ENCODE measurements around the gene OBSCN.
"Not testable (repeated sequence)": the region's sequence is repeated elsewhere in the genome, so short reads cannot be mapped to it uniquely, and the experiment has no call there.

OBSCN gene

DNA sequence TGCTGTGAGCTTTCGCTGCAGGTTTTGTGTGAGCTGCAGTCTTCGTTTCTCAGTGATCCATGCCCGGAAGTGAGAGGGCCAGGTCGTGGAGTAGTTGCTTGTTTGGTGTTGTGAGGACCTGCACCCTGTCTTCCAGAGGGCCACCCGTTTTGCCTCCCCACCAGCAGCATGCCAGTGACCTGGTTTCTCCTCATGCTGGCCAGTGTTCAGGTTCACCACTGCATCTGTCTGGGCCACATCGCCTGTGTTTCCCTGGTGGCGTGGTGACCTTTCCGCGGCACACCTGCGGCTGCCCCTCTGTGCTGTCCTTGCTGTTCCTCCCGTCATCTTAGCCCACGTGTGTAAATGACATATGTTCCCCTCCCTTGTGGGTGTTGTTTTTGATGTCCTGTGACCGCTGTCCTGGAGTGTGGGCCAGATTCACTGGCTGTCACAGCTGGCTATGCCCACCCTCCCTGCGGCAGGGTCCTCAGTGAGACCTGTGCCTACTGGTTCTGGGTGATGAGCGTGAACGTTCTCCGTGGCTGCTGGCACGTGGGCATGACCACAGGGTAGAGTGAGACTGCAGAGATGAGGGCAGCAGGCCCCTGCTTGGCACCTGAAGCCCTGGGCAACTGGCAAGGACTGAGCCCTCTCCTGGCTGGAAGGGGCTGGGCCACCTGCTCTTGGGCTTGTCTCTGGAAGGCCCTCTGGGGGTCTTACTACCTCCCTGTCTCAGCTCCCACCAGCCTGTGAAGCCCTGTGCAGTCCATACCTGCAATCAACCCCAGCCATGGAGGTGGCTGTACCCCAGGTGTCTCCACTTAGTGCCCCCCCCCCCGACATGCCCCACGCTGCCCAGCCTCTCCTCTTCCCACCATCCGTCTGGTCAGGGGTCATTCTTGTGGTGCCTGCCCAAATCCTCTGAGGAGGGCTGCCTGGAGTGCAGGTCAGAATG is 35.0 kb upstream of the OBSCN start:
- DNase-seq (ENCODE audit: low spot score): no peak

DNA sequence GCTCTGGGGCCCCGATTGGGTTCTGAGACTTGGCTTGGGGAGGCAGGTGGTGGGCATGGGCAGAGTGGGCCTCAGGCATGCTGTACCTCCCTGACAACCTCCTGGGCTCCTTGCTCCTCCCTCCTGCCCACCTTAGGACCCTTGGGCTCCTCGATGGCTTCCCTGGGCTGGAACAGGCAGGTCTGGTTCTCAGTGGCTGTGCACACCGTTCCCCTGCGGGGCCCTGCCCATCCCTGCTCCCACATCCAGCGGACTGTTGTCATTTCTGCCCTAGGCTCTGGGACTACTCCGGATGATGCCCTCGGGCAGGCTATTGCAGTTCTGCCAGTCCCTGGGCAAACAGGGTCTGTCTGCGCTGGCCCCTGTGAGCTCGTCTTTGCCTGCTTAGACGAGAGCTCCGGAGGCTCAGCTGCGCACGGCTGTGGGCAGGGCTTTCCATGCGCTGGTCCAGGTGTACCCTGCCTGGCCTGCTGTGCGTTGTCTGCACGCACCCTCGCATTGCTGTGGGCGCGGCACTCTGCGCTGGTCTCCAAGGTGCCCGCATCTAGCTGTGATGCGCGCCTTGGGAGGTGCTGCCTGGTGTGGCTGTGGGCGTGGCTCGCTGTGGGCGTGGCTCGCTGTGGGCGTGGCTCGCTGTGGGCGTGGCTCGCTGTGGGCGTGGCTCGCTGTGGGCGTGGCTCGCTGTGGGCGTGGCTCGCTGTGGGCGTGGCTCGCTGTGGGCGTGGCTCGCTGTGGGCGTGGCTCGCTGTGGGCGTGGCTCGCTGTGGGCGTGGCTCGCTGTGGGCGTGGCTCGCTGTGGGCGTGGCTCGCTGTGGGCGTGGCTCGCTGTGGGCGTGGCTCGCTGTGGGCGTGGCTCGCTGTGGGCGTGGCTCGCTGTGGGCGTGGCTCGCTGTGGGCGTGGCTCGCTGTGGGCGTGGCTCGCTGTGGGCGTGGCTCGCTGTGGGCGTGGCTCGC is 34.0 kb upstream of the OBSCN start:
- not testable (repeated sequence) for DNase-seq (ENCODE audit: low spot score)

GRCh38 chr1:228174482-228175315 is 33.1 kb upstream of the OBSCN start:
- no peak for DNase-seq (ENCODE audit: low spot score)

DNA sequence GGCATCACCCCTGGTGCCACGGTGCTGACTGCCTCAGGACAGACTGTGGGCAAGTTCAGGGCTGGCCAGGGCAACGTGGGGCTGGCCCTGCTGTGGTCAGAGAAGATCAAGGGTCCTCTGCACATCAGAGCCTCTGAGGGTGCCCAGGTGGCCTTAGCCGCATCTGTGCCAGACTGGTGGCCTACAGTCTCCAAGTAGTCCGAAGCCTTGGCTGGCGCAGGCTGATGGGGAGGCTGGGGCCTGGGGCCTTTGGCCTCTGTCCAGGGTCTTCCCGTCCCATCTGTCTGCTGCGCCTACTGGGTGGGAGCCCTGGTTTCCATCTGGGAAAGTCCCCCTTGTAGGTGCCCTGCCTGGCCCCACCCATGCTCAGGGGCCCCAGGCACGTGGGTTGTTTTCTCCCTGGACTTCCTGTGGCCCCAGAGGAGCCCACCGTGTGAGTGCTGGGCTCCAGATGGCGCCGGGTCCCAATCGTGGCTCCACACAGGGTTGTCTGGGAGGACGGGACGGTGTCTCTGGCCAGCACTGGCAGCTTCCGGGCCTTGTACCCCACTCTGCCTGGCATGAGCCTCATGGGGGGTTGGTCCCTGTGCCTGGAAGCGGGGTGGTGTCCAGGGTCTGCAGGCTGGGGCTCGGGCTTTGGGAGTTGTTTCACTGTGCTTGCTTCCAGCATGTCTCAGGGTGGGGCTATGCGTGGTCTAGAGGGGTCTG is 32.4 kb upstream of the OBSCN start:
- DNase-seq (ENCODE audit: low spot score): no peak

DNA sequence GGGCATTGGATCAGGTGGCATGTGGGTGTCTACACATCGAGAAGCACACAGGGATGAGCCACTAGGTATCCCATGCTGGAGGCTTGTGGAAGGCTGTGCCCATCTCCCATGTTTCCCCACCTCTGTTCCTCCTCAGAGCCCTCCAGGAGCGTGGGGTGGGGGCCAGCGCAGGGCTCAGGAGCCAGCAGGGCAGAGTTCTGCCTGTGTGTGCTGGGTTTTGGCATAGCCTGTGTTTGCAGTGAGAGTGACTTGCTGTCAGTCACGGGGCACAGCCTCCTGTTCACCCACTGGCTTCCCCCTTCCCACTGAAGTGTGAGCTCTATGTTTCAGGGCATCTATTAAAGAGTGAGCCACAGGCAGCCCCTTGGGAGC is 31.8 kb upstream of the OBSCN start:
- DNase-seq (ENCODE audit: low spot score): no peak

- DNase-seq (ENCODE audit: low spot score): no peak
Observed at GRCh38 chr1:228176461-228177182, 31.2 kb upstream of the OBSCN start.

DNA sequence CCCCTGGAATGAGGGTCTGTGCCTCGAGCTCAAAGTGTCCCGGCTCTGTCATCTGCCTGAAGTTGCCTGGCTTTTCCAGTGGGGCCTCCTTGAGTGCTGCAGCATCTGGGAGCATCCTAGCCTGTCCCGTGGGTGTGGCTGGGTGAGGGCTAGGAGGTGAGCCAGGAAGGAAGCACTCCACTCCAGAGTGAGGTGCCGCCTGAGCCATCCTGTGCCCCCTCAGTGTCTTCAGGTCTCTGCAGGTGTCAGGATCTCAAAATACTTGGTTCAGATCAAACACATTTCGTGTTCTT is 30.7 kb upstream of the OBSCN start:
- no peak for DNase-seq (ENCODE audit: low spot score)

DNA sequence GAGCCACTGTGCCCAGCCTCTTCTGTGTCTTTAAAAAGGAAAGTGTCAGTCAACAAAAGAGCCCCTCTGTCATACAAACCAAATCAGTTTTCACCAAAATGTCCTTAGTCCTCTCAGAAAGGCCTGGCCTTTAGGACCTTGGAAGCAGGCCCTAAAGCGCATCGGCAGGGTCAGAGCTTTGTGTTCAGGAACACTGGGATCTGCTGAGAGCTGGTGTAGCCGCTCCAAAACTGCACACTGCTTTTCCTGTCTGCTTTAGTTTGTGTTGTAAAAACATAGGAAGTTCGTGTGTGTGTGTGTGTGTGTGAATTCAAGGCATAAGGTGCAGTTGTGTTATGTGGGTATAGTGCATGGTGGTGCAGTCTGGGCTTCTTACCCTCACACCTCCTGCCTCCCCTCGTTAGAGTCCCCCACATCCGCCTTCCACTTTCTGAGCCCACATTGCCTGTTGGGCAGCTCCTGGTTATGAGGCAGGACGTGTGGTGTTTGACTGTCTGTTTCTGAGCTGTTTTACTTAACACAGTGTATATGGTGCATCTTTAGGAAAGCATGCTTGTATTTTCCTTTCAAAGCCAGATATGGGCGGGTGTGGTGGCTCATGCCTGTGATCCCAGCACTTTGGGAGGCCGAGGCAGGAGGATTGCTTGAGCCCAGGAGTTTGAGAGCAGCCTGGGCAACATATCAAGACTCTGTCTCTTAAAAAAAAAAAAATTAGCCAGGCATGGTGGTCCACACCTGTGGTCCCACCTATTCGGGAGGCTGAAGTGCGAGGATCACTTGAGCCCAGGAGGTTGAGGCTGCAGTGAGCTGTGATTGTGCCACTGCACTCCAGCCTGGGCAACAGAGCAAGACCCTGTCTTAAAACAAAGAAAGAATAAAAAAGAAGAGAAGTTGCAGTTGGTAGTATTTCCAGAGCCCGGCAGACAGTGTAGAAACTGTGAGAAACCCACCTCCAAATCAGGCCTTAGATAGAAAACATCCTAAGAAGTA is 29.8 kb upstream of the OBSCN start:
- no peak for DNase-seq (ENCODE audit: low spot score)

DNA sequence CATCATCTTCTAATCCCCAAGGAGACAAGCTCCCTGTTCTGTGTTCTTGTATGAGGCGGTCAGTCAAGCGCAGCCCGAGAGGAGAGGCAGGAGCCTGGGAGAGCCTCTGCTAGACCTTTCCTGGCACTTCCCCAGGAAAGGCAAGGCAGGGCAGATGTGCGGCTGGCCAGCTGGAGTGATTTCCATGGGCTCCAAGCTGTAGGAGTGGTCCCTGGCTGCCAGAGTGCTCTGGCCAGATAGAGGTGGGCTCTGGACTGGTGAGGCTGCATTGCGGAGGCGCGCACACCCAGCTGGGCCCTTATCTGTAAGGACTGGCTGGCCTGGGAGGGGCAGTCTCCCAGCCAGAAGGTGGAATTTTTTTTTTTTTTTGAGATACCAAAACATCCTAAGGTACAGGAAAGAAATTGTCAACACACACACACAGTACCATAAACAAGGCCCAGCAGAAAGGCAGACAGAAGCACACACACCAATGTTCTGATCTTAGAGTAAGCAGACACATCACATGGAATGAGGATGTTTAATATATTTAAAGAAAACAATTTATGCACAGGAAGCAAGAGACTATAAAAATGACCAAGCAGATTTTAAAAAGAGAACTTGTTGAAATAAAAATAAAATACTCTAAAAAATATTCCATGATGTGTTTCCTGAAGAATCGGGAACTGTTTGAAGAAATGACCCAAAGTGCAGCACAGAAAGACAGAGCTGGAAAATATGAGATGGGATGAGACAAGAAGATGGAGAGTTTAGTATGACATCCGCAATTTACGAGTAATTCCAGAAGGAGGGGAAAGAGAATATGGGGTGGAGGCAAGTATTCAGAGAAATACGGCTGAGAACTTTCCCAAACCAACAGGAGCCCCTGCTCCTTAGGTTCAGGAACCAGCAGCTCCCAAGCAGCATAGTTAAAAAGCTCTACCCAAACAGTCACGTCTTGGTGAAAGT is 28.8 kb upstream of the OBSCN start:
- DNase-seq (ENCODE audit: low spot score): no peak

GRCh38 chr1:228180271-228180958 is 27.4 kb upstream of the OBSCN start:
- no peak for DNase-seq (ENCODE audit: low spot score)

GRCh38 chr1:228180959-228181644 is 26.7 kb upstream of the OBSCN start:
- DNase-seq (ENCODE audit: low spot score): no peak

DNA sequence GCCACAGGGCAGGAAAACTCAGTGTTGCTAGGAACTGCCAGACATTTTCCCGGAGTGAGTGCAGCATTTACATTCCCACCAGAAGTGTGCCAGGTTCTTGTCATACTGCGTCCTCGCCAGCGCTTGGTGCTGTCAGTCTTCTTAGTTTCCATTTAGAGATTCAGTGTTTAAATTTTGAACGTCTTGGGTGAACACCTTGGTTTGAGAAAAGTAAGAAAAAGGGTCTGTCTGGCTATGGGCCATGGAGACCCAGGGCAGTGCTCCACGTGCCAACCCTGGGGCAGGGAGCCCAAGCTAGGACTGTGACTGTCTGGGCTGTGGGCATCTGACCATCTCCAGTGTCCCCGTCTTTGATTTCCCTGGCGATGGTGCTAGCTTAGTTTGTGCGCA is 26.2 kb upstream of the OBSCN start:
- no peak for DNase-seq (ENCODE audit: low spot score)

- DNase-seq (ENCODE audit: low spot score): no peak
Observed at GRCh38 chr1:228182296-228183030, 25.4 kb upstream of the OBSCN start.

GRCh38 chr1:228184152-228184551 is 23.7 kb upstream of the OBSCN start:
- DNase-seq (ENCODE audit: low spot score): no peak

- no peak for DNase-seq (ENCODE audit: low spot score)
Observed at GRCh38 chr1:228185641-228185965, 22.2 kb upstream of the OBSCN start.

GRCh38 chr1:228188249-228188648 is 19.6 kb upstream of the OBSCN start:
- not testable (repeated sequence) for DNase-seq (ENCODE audit: low spot score)

DNA sequence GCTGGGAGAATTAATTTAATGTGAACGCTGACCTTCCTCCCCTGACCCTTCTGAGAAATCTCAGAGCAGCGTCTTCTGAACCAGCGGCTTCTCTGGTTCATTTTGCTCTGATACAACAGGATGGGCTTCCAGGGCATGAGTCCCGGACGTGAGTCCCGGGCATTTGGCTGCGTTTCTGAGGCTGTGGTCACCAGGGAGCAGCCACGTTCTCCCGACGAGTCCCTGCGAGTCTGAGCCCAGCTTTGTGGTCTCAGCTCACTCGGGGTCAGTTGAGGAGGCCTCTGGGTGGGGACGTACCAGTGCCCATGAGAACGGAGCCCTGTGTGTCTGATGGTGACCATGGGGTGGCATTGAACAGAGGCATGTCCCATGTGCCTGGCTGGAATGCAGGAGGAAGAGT is 17.7 kb upstream of the OBSCN start:
- no peak for DNase-seq (ENCODE audit: low spot score)

Data from kidney capillary endothelial cell (primary cell).